Measurements from ENCODE around the gene ARVCF. TPM values are rescaled to one million over a fixed set of nuclear protein-coding genes. Genes with fewer than 3 reads are reported as not detected.

ARVCF gene
- total and polyA plus RNA-seq, 2 donors (not counting 3 experiments of a cell fraction or from before 2014, with no cell fraction given): 81.3 to 105 TPM

GRCh38 chr22:20058989-20059770, 42.6 kb upstream of the ARVCF start:
- ChIA-PET CTCF (interaction anchor here (0.7 kb wide), 1 partner anchor 19 kb away, joined by 3 read pairs; no protein-coding TSS in a partner anchor), POLR2A (no interaction called here)
- TF ChIP-seq GATA2 (IDR thresholded peaks at IDR 0.05; ENCODE audit: insufficient read depth, insufficient read length, low read depth, low read length) (no peak), JUN (IDR thresholded peaks at IDR 0.05; ENCODE audit: borderline replicate concordance, insufficient read depth, insufficient read length, low read depth) (no peak), POLR2A (IDR thresholded peaks at IDR 0.05; ENCODE audit: low read depth, low read length) (no peak), MYC (IDR thresholded peaks at IDR 0.05; ENCODE audit: low read depth, low read length) (no peak), MAX (IDR thresholded peaks at IDR 0.05; ENCODE audit: insufficient read depth, insufficient read length) (no peak), CTCF (IDR thresholded peaks at IDR 0.05; ENCODE audit: extremely low read depth in 1 of 2, insufficient read depth in 1 of 2, low read depth in 1 of 2, low read length in 2 of 2) (no peak), POLR2AphosphoS5 (IDR thresholded peaks at IDR 0.05; ENCODE audit: insufficient read depth, low read depth, low read length) (no peak), EZH2 (IDR thresholded peaks at IDR 0.05; ENCODE audit: borderline replicate concordance, low read depth, low read length, severe bottlenecking) (no peak), FOS (IDR thresholded peaks at IDR 0.05; ENCODE audit: borderline replicate concordance, insufficient read depth, low read length) (no peak)
- BruUV-seq (replicated peaks): no TSS peak
- Histone ChIP-seq H2AFZ (ENCODE audit: low read depth, low read length) (no peak overlapping the region), H3K9me1 (replicated peaks; ENCODE audit: control insufficient read depth, extremely low read depth, insufficient read depth, low read length) (no peaks in the 10 kb centered on the region), H3K79me2 (ENCODE audit: control insufficient read depth, insufficient read depth, low read length) (no peaks in the 10 kb centered on the region), H3K4me3 (replicated peaks in 1 of 3; ENCODE audit: insufficient read depth in 1 of 3, low read depth in 1 of 3, low read length in 3 of 3) (no peak overlapping the region), H3K4me2 (ENCODE audit: insufficient read depth, low read length) (no peak overlapping the region), H3K9ac (replicated peaks; ENCODE audit: extremely low read depth, insufficient read depth, low read length) (no peak overlapping the region), H3K36me3 (ENCODE audit: control insufficient read depth in 2 of 2, extremely low read depth in 1 of 2, insufficient read depth in 2 of 2, low read length in 2 of 2) (peaks cover 0 to 23% of the 10 kb centered on the region in 2 experiments), H3K4me1 (ENCODE audit: control insufficient read depth, extremely low read depth, insufficient read depth, low read length) (peaks cover 12% of the 10 kb centered on the region), H4K20me1 (replicated peaks; ENCODE audit: control insufficient read depth, extremely low read depth, insufficient read depth, low read length) (no peaks in the 10 kb centered on the region), H3K9me3 (replicated peaks; ENCODE audit: control insufficient read depth, insufficient read depth, low read length) (no peaks in the 10 kb centered on the region), H3K27ac (ENCODE audit: insufficient read depth, low read depth, low read length) (no peak overlapping the region), H3K27me3 (ENCODE audit: control insufficient read depth in 2 of 2, insufficient read depth in 2 of 2, low read length in 2 of 2) (no peaks in the 10 kb centered on the region)
- dilution Hi-C loops (cut with MboI; ENCODE audit: extremely low pct_ligation_motif_present, low sequenced_read_pairs) (no loop called here), intact Hi-C loops (cut with micrococcal nuclease) (no loop called here)
- DNase-seq (ENCODE audit: low read depth, low spot score) (no peak), FAIRE-seq (no peak)

All from endothelial cell of umbilical vein (primary cell).